GM19438 (cell line): ENCODE results near the gene PAOX.

Source experiments
- ATAC-seq: cut with Tn5 transposase; IDR thresholded peaks from one replicate; pipeline ENCODE4 v1.9.1; 2021; ENCODE audit warnings: low read depth; ENCODE audit not compliant: unreplicated experiment

The PAOX gene

GRCh38 chr10:133349160-133349568 is 29.9 kb upstream of the PAOX start:
- no peak for ATAC-seq

GRCh38 chr10:133349577-133350011 is 29.5 kb upstream of the PAOX start:
- no peak for ATAC-seq

- no peak for ATAC-seq
Observed at GRCh38 chr10:133350283-133350949, 28.6 kb upstream of the PAOX start.

GRCh38 chr10:133350950-133351329 is 28.1 kb upstream of the PAOX start:
- no peak for ATAC-seq

GRCh38 chr10:133351408-133352318 is 27.4 kb upstream of the PAOX start:
- ATAC-seq, result no peak

- ATAC-seq, result no peak
Observed at GRCh38 chr10:133353202-133353959, 25.7 kb upstream of the PAOX start.

- ATAC-seq, result no peak
Observed at GRCh38 chr10:133353988-133354605, 25.0 kb upstream of the PAOX start.

- no peak for ATAC-seq
Observed at GRCh38 chr10:133354672-133355240, 24.3 kb upstream of the PAOX start.

GRCh38 chr10:133355266-133355665 is 23.8 kb upstream of the PAOX start:
- ATAC-seq, result no peak

GRCh38 chr10:133355991-133356390 is 23.1 kb upstream of the PAOX start:
- ATAC-seq, result no peak

- ATAC-seq, result peak; percentile 4
Observed at GRCh38 chr10:133356549-133357284, 22.3 kb upstream of the PAOX start.

- ATAC-seq, result peak; percentile 60
Observed at GRCh38 chr10:133357285-133358161, 21.5 kb upstream of the PAOX start, which contains the start of gene FUOM. FUOM (minus strand) TSS chr10:133358019; CDS start chr10:133358007, 12 bp downstream.

- ATAC-seq, result no peak
Observed at GRCh38 chr10:133358162-133358924, 20.7 kb upstream of the PAOX start.

GRCh38 chr10:133358925-133359310 is 20.1 kb upstream of the PAOX start:
- no peak for ATAC-seq

- no peak for ATAC-seq
Observed at GRCh38 chr10:133359554-133359971, 19.5 kb upstream of the PAOX start.

- ATAC-seq, result no peak
Observed at GRCh38 chr10:133359972-133360610, 19.0 kb upstream of the PAOX start.

GRCh38 chr10:133361227-133361626 is 17.8 kb upstream of the PAOX start:
- ATAC-seq, result no peak
